Measurements from ENCODE around the gene PPP5C.

GRCh38 chr19:46340051-46340659 lies 6.7 kb upstream of the PPP5C start:
- TF ChIP-seq CTCF (IDR thresholded peaks at IDR 0.05) (no peak), POLR2A (IDR thresholded peaks at IDR 0.05) (no peak), POLR2AphosphoS5 (IDR thresholded peaks at IDR 0.05) (no peak)
